HepG2 (cell line): ENCODE results near the gene GRID1. TPM values are rescaled to one million over a fixed set of nuclear protein-coding genes. Genes with fewer than 3 reads are reported as not detected.

Experiments
- ARHGAP35 ChIP-seq: sonication (generic); formaldehyde crosslinking; IDR thresholded peaks from 2 replicates; pipeline ENCODE4 v1.9.0; 2022; ENCODE audit warnings: mild to moderate bottlenecking, inconsistent platforms, moderate library complexity, missing genetic modification reagents, borderline replicate concordance
- DRAP1 ChIP-seq: IDR thresholded peaks from 2 replicates; pipeline ENCODE4 v1.6.1; 2016; ENCODE audit warnings: missing genetic modification reagents, missing compliant biosample characterization
- GATA4 ChIP-seq: sonication (generic); IDR thresholded peaks from 2 replicates; pipeline ENCODE4 v1.6.1; 2016; ENCODE audit warnings: antibody characterized with exemption, low read depth, borderline replicate concordance
- GFI1 ChIP-seq: sonication (generic); formaldehyde crosslinking; IDR thresholded peaks from 2 replicates; pipeline ENCODE4 v1.5.0; 2020; ENCODE audit warnings: missing genetic modification reagents, mild to moderate bottlenecking, borderline replicate concordance
- HNRNPL ChIP-seq: fragments of 200-400 bp; formaldehyde crosslinking; IDR thresholded peaks from 2 replicates; pipeline ENCODE4 v1.6.1; 2017; ENCODE audit warnings: mild to moderate bottlenecking, low read depth, low read length
- RFX1 ChIP-seq: fragments of 450-650 bp; IDR thresholded peaks from 2 replicates; pipeline ENCODE4 v1.6.1; 2017
- RFX3 ChIP-seq: IDR thresholded peaks from 2 replicates; pipeline ENCODE4 v1.6.1; 2016; ENCODE audit warnings: missing biosample characterization, missing genetic modification reagents
- SPEN ChIP-seq: sonication (generic); formaldehyde crosslinking; IDR thresholded peaks from 2 replicates; pipeline ENCODE4 v1.5.1; 2020; ENCODE audit warnings: low read depth, mild to moderate bottlenecking, missing genetic modification reagents
- TFDP1 ChIP-seq: IDR thresholded peaks from 2 replicates; pipeline ENCODE4 v1.6.1; 2016; ENCODE audit warnings: missing compliant biosample characterization, missing genetic modification reagents, borderline replicate concordance
- TFDP2 ChIP-seq: sonication (generic); formaldehyde crosslinking; IDR thresholded peaks from 2 replicates; pipeline ENCODE4 v1.4.0; 2020; ENCODE audit warnings: missing genetic modification reagents
- ZFX ChIP-seq: sonication (generic); formaldehyde crosslinking; IDR thresholded peaks from 2 replicates; pipeline ENCODE4 v1.4.0; 2020; ENCODE audit warnings: mild to moderate bottlenecking, low read depth, missing genetic modification reagents, moderate library complexity
- ZNF275 ChIP-seq: sonication (generic); formaldehyde crosslinking; IDR thresholded peaks from 2 replicates; pipeline ENCODE4 v1.8.0; 2022; ENCODE audit warnings: missing genetic modification reagents, mild to moderate bottlenecking, inconsistent platforms, borderline replicate concordance
- ZNF354B ChIP-seq: sonication (generic); formaldehyde crosslinking; IDR thresholded peaks from 2 replicates; pipeline ENCODE4 v1.8.0; 2022; ENCODE audit warnings: mild to moderate bottlenecking, missing genetic modification reagents
- ZNF512B ChIP-seq: sonication (generic); formaldehyde crosslinking; IDR thresholded peaks from 2 replicates; pipeline ENCODE4 v1.5.1; 2020; ENCODE audit warnings: missing genetic modification reagents, mild to moderate bottlenecking, borderline replicate concordance
- ZNF589 ChIP-seq: sonication (generic); formaldehyde crosslinking; conservative IDR thresholded peaks from 2 replicates; pipeline ENCODE4 v1.8.0; 2022; ENCODE audit warnings: mild to moderate bottlenecking, moderate library complexity, missing genetic modification reagents
- ZNF672 ChIP-seq: sonication (generic); formaldehyde crosslinking; IDR thresholded peaks from 2 replicates; pipeline ENCODE4 v1.8.1; 2022; ENCODE audit warnings: missing genetic modification reagents
- ZNF687 ChIP-seq: sonication (generic); formaldehyde crosslinking; IDR thresholded peaks from 2 replicates; pipeline ENCODE4 v1.5.1; 2020; ENCODE audit warnings: mild to moderate bottlenecking, missing genetic modification reagents, moderate library complexity
- polyA plus RNA-seq, 8 experiments: library from polyadenylated mRNA; depleted of rRNA in 3 of 8; stranded (reverse) in 7 of 8; unstranded in 1 of 8; fragments of >200 nt; fragmentation: Illumina TruSeq in 4 of 8; extraction: Trizol in 4 of 8; gene quantifications; 2 replicates each; pipeline versions ENCODE4 v1.2.1 to v1.2.3, GENCODE V29; 2011 to 2016; ENCODE audit warnings: low read depth in 4 of 8, missing spikeins in 1 of 8, mixed read lengths in 1 of 8; ENCODE audit not compliant: insufficient read depth in 1 of 8
- total RNA-seq, 5 experiments: library from RNA; depleted of rRNA; stranded (reverse); fragments of >200 nt; fragmentation: Illumina TruSeq; extraction: Trizol; gene quantifications; 2 replicates each; pipeline ENCODE4 v1.2.3, GENCODE V29; 2016; ENCODE audit warnings: low read depth in 1 of 5

Gene GRID1
- total and polyA plus RNA-seq, 2 of the 13 experiments (the other 11 are each of a cell fraction or from before 2014, with no cell fraction given): 0.05 TPM; not detected in 1

GRCh38 chr10:86401588-86402282 is 35.1 kb upstream of the GRID1 start (continued):
- peak; percentile 8; the same call in 1 of the 2 replicates for TF ChIP-seq TFDP2 (CRISPR knock-in tag)
- 0 out of 2 replicates have a peak, but pooled peaks have one; percentile 27 for TF ChIP-seq ARHGAP35
- TF ChIP-seq ZNF354B (CRISPR knock-in tag): no peak
- TF ChIP-seq ZFX: peak; percentile 65; the same call in 1 of the 2 replicates
- 0 out of 2 replicates have a peak, but pooled peaks have one; percentile 60 for TF ChIP-seq GFI1 (CRISPR knock-in tag)
- 0 out of 2 replicates have a peak, but pooled peaks have one; percentile 14 for TF ChIP-seq ZNF589
- no peak for TF ChIP-seq GATA4
- peak; percentile 12; the same call in 1 of the 2 replicates for TF ChIP-seq TFDP1
- no peak for TF ChIP-seq ZNF672 (CRISPR knock-in tag)
- no peak for TF ChIP-seq SPEN (CRISPR knock-in tag)
- no peak for TF ChIP-seq RFX1
- 0 out of 2 replicates have a peak, but pooled peaks have one; percentile 10 for TF ChIP-seq HNRNPL
- peak; percentile 82 for TF ChIP-seq ZNF512B (CRISPR knock-in tag)
- peak; percentile 30; the same call in 1 of the 2 replicates for TF ChIP-seq DRAP1 (CRISPR knock-in tag)
- no peak for TF ChIP-seq ZNF275 (CRISPR knock-in tag)
- peak; percentile 56 for TF ChIP-seq ZNF687 (CRISPR knock-in tag)
- TF ChIP-seq RFX3: no peak
